Panc1 (cell line): ENCODE results near the gene DNAL4. TPM values are rescaled to one million over a fixed set of nuclear protein-coding genes. Genes with fewer than 3 reads are reported as not detected.

Experiments
- ATAC-seq: fragments of 200-7000 bp; cut with Tn5 transposase; 2 replicates; pipeline ENCODE4 v1.9.1; 2020; ENCODE audit warnings: mild to moderate bottlenecking, moderate library complexity
- Bru-seq: library from RNA; stranded (reverse); fragments of 400-500 nt; gene quantifications from one replicate; lab custom pipeline; 2021; lab: Mats Ljungman, UMichigan
- BruChase-seq, 2 experiments: library from RNA; stranded (reverse); fragments of 400-500 nt; gene quantifications; one replicate each; lab custom pipeline; 2021; lab: Mats Ljungman, UMichigan
- BruUV-seq: library from RNA; stranded (reverse); fragments of 400-500 nt; replicated peaks from 2 replicates; lab custom pipeline; 2021; lab: Mats Ljungman, UMichigan
- CTCF ChIA-PET: fragments of 300-600 bp; sonication (Branson Sonifier 250); formaldehyde crosslinking; loops from one replicate; lab custom pipeline; 2022; ENCODE audit warnings: antibody characterized with exemption; lab: Charles Lee
- POLR2A ChIA-PET: fragments of 300-600 bp; sonication (Branson Sonifier 250); formaldehyde crosslinking; loops from one replicate; lab custom pipeline; 2022; ENCODE audit warnings: antibody characterized with exemption; lab: Charles Lee
- DNase-seq: peaks from one replicate; pipeline ENCODE4 v3.0.0-alpha.2; 2010; ENCODE audit warnings: low read depth, low spot score
- H3K27ac ChIP-seq: 2 replicates; pipeline ENCODE4 v1.5.1; 2011; ENCODE audit warnings: mild to moderate bottlenecking, low read length, inconsistent platforms
- H3K27me3 ChIP-seq: fragments of 200-500 bp; sonication (Bioruptor generic); 2 replicates; pipeline ENCODE4 v1.6.0; 2014; ENCODE audit warnings: low read length, inconsistent platforms; ENCODE audit not compliant: control insufficient read depth, insufficient read depth
- H3K36me3 ChIP-seq: fragments of 200-500 bp; sonication (Bioruptor generic); 2 replicates; pipeline ENCODE4 v1.5.1; 2014; ENCODE audit warnings: inconsistent platforms, mild to moderate bottlenecking, low read length, moderate library complexity; ENCODE audit not compliant: control insufficient read depth, insufficient read depth
- H3K4me1 ChIP-seq: 2 replicates; pipeline ENCODE4 v1.5.1; 2011; ENCODE audit warnings: inconsistent platforms, mild to moderate bottlenecking, low read length, moderate library complexity; ENCODE audit not compliant: control insufficient read depth, insufficient read depth
- H3K4me3 ChIP-seq, 2 experiments: 2 replicates each; pipeline ENCODE4 v1.5.1; 2011 to 2012; ENCODE audit warnings: low read depth in 2 of 2, low read length in 2 of 2, mild to moderate bottlenecking in 2 of 2, inconsistent platforms in 1 of 2, moderate library complexity in 1 of 2
- H3K9me3 ChIP-seq: fragments of 200-500 bp; sonication (Bioruptor generic); 2 replicates; pipeline ENCODE4 v1.5.1; 2014; ENCODE audit warnings: low read depth, mild to moderate bottlenecking, inconsistent platforms, low read length, moderate library complexity; ENCODE audit not compliant: control insufficient read depth, insufficient read depth
- POLR2AphosphoS5 ChIP-seq: IDR thresholded peaks from 2 replicates; pipeline ENCODE4 v1.6.1; 2012; ENCODE audit warnings: mild to moderate bottlenecking, low read depth, low read length, moderate library complexity
- SIN3A ChIP-seq: IDR thresholded peaks from 2 replicates; pipeline ENCODE4 v1.6.1; 2012; ENCODE audit warnings: low read depth, mild to moderate bottlenecking, low read length, moderate library complexity, borderline replicate concordance; ENCODE audit not compliant: insufficient read depth
- TCF7L2 ChIP-seq: IDR thresholded peaks from 2 replicates; pipeline ENCODE4 v1.6.1; 2011; ENCODE audit warnings: mild to moderate bottlenecking, low read depth, low read length, inconsistent platforms
- in situ Hi-C: cut with HindIII; loops from 2 replicates; pipeline ENCODE4 v1.10.0; 2016; ENCODE audit warnings: low sequenced_read_pairs, low pct_unique_long_range_greater_than_20kb
- intact Hi-C: fragments of 100-400 bp; cut with micrococcal nuclease; formaldehyde crosslinking; loops from one replicate; pipeline ENCODE4 v1.10.0; 2022; ENCODE audit not compliant: unreplicated experiment
- long read RNA-seq: library from polyadenylated mRNA; unstranded; transcript quantifications from one replicate; pipeline ENCODE4 v2.0.0, GENCODE V29; 2021; ENCODE audit not compliant: unreplicated experiment
- polyA plus RNA-seq: library from polyadenylated mRNA; unstranded; fragments of >200 nt; gene quantifications from one replicate; pipeline ENCODE4 v1.2.1, GENCODE V29; 2012; ENCODE audit warnings: missing spikeins; ENCODE audit not compliant: insufficient read length
- total RNA-seq: library from RNA; stranded (reverse); gene quantifications from one replicate; pipeline ENCODE4 v1.2.1, GENCODE V29; 2021; ENCODE audit not compliant: unreplicated experiment
- TF ChIP-seq, protein P1 (sequence below), 2 experiments: IDR thresholded peaks; 2 replicates each; pipeline ENCODE4 v1.6.1; 2011 to 2012; ENCODE audit warnings: low read depth in 2 of 2, control low read depth in 1 of 2, low read length in 1 of 2, mild to moderate bottlenecking in 1 of 2, moderate library complexity in 1 of 2; ENCODE audit not compliant: insufficient read depth in 1 of 2
- TF ChIP-seq, protein P2 (sequence below): fragments of 450-650 bp; IDR thresholded peaks from 2 replicates; pipeline ENCODE4 v1.5.1; 2017; ENCODE audit warnings: mild to moderate bottlenecking

The DNAL4 gene, protein sequence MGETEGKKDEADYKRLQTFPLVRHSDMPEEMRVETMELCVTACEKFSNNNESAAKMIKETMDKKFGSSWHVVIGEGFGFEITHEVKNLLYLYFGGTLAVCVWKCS
- total RNA-seq = 10.5 TPM
- 21.8 TPM for polyA plus RNA-seq
- Bru-seq, nascent RNA = percentile 50 among the genes with signal in this experiment
- percentile 71 among the genes with signal in this experiment for BruChase-seq, experiment 1, labeled RNA remaining after a 2-hour chase
- BruChase-seq, experiment 2, labeled RNA remaining after a 6-hour chase = percentile 86 among the genes with signal in this experiment
- long read RNA-seq, partial matches to known transcripts = 1 of 8 reads
- long read RNA-seq, other reads (novel, unspliced or antisense) = 3 of 8 reads

DNA sequence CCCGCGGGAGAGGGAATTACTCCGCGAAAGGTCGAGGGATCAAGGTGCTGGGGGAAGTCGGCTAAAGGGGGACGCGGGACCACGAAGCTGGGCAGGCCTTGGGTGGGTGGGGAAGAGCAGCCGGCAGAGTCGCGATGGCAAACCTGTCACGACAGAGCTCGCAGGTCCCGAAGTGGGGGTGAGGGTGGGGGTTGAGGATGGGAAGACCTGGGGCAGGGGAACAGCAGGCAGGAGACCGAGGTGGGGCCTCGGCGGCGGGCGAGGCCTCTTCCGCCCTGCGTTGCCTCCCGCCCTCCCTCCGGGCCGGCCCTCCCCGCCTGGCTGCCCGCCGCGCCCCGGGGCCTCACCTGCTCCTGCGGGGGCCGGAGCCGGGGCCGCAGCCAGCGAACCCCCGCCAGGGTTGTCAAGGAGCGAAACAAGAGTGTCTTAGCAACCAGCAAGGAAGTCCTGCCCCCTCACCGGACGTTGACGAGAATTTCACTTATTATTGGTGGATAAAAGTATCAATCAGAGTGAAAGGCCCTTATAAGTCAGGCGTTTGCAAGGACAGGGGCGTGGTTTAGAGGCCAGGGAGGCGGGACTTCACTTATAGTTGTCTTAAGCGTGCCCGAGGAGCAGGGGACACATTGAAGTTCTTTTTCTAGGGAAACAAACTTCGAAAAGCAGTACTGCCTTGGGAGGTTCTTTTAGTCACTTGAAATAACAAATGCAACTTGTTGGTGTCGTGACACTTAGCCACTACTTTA lies at the start of gene DNAL4:
Gene DNAL4, minus strand, starts transcription at position 423 of the 746 bp plus-strand sequence. CDS start 11,412 bp downstream, outside the sequence.
- Histone ChIP-seq H3K27ac (peak within 1 kb of the TSS; percentile 81), H3K27me3 (no peaks in the 10 kb centered on the region), H3K4me1 (no peaks in the 10 kb centered on the region; the same call in 1 of the 2 replicates), H3K36me3 (no peaks in the 10 kb centered on the region), H3K9me3 (no peaks in the 10 kb centered on the region), H3K4me3 (peak within 1 kb of the TSS; percentile 70 to 87)
- intact Hi-C loops (no loop called here), in situ Hi-C loops (no loop called here)
- ChIA-PET POLR2A (interaction anchor here (0.6 to 0.7 kb wide), 2 partner anchors 30 to 37 kb away, joined by 7 to 8 read pairs; no protein-coding TSS in a partner anchor), CTCF (no interaction called here)
- ATAC-seq (peak; percentile 97), DNase-seq (peak; percentile 94)
- no peak for TF ChIP-seq POLR2AphosphoS5
- 0 out of 2 replicates have a peak, but pooled peaks have one; percentile 56 for TF ChIP-seq SIN3A
- no TSS peak for BruUV-seq

DNA sequence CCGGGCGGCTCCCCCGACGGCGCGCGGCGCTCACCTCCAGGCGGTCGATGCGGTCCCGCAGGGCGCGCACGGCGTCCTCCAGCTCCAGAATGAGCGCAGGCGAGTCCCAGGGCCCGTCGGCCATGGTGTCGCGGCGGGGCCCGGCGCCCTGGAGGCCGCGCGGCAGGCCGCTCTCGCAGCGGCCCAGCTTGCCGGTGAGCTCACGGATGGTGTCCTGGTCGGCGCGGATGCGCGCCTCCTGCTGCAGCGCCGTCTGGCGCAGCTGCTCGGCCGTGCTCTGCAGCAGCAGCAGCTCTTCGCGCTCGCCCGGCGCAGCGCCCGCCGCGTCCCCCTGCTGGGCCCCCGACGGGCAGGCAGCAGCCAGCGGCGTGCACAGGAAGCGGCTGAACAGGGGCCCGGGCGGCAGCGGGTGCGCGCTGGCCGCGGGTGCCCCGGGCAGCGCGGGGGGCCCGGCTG lies 49.3 kb upstream of the DNAL4 start:
- BruUV-seq = no TSS peak
- intact Hi-C loops = no loop called here
- POLR2A ChIA-PET = interaction anchor here (0.5 to 0.6 kb wide), 2 partner anchors 43 to 52 kb away, joined by 3 to 9 read pairs; no protein-coding TSS in a partner anchor

More for the DNA sequence above, 49.3 kb upstream of the DNAL4 start:
- Histone ChIP-seq H3K4me3 (peak overlapping the region; percentile 49 to 51), H3K9me3 (no peaks in the 10 kb centered on the region), H3K27ac (no peak overlapping the region), H3K36me3 (no peaks in the 10 kb centered on the region), H3K4me1 (peaks cover 15% of the 10 kb centered on the region; the same call in 1 of the 2 replicates), H3K27me3 (no peaks in the 10 kb centered on the region)
- in situ Hi-C loops = no loop called here
- CTCF ChIA-PET = interaction anchor here (0.5 to 0.9 kb wide), 2 partner anchors 18 to 74 kb away, joined by 3 to 4 read pairs; no protein-coding TSS in a partner anchor
- DNase-seq = no peak
- peak; percentile 85 for ATAC-seq
- TF ChIP-seq, protein P1, sequence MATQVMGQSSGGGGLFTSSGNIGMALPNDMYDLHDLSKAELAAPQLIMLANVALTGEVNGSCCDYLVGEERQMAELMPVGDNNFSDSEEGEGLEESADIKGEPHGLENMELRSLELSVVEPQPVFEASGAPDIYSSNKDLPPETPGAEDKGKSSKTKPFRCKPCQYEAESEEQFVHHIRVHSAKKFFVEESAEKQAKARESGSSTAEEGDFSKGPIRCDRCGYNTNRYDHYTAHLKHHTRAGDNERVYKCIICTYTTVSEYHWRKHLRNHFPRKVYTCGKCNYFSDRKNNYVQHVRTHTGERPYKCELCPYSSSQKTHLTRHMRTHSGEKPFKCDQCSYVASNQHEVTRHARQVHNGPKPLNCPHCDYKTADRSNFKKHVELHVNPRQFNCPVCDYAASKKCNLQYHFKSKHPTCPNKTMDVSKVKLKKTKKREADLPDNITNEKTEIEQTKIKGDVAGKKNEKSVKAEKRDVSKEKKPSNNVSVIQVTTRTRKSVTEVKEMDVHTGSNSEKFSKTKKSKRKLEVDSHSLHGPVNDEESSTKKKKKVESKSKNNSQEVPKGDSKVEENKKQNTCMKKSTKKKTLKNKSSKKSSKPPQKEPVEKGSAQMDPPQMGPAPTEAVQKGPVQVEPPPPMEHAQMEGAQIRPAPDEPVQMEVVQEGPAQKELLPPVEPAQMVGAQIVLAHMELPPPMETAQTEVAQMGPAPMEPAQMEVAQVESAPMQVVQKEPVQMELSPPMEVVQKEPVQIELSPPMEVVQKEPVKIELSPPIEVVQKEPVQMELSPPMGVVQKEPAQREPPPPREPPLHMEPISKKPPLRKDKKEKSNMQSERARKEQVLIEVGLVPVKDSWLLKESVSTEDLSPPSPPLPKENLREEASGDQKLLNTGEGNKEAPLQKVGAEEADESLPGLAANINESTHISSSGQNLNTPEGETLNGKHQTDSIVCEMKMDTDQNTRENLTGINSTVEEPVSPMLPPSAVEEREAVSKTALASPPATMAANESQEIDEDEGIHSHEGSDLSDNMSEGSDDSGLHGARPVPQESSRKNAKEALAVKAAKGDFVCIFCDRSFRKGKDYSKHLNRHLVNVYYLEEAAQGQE (IDR thresholded peaks at IDR 0.05; ENCODE audit: insufficient read depth in 1 of 2, low read depth in 2 of 2, low read length in 1 of 2) = no peak
- TF ChIP-seq TCF7L2 (no peak), POLR2AphosphoS5 (no peak), SIN3A (no peak)
- TF ChIP-seq, protein P2, sequence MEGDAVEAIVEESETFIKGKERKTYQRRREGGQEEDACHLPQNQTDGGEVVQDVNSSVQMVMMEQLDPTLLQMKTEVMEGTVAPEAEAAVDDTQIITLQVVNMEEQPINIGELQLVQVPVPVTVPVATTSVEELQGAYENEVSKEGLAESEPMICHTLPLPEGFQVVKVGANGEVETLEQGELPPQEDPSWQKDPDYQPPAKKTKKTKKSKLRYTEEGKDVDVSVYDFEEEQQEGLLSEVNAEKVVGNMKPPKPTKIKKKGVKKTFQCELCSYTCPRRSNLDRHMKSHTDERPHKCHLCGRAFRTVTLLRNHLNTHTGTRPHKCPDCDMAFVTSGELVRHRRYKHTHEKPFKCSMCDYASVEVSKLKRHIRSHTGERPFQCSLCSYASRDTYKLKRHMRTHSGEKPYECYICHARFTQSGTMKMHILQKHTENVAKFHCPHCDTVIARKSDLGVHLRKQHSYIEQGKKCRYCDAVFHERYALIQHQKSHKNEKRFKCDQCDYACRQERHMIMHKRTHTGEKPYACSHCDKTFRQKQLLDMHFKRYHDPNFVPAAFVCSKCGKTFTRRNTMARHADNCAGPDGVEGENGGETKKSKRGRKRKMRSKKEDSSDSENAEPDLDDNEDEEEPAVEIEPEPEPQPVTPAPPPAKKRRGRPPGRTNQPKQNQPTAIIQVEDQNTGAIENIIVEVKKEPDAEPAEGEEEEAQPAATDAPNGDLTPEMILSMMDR = no peak; the same call in 1 of the 2 replicates
